Measurements from ENCODE around the gene S100A2.
"Not testable (repeated sequence)": the region's sequence is repeated elsewhere in the genome, so short reads cannot be mapped to it uniquely, and the experiment has no call there.

Gene S100A2

GRCh38 chr1:153578936-153579335 lies 13.3 kb upstream of the S100A2 start:
- no peak for TF ChIP-seq ZFX (IDR thresholded peaks at IDR 0.05; ENCODE audit: borderline replicate concordance)
- TF ChIP-seq CTCF (IDR thresholded peaks at IDR 0.05) = no peak
- no peak overlapping the region for H3K27ac ChIP-seq

GRCh38 chr1:153578490-153578889 lies 12.8 kb upstream of the S100A2 start:
- no peak overlapping the region for H3K27ac ChIP-seq
- no peak for TF ChIP-seq CTCF (IDR thresholded peaks at IDR 0.05)
- TF ChIP-seq ZFX (IDR thresholded peaks at IDR 0.05; ENCODE audit: borderline replicate concordance) = no peak

DNA sequence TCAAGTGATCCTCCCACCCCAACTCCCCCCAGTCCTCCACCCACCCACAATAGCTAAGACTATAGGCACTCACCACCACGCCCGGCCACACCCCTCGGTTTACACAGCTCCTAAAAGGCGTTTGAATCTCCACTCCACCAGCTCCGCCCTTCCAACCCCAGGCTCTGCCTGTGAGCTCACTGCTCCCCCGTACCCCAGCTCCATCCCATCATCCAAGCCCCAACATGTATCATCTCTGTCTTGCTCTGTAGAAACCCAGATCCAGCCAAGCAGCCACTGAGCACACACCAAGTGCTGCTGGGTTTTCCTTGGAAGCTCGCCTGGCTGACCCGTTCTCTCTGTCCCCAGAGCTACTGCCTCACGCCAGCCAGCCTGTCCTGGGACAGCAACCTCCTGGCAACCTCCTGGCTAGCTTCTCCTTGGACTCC lies 12.0 kb upstream of the S100A2 start:
- no peak overlapping the region for H3K27ac ChIP-seq
- no peak for TF ChIP-seq ZFX (IDR thresholded peaks at IDR 0.05; ENCODE audit: borderline replicate concordance)
- TF ChIP-seq CTCF (IDR thresholded peaks at IDR 0.05) = no peak

DNA sequence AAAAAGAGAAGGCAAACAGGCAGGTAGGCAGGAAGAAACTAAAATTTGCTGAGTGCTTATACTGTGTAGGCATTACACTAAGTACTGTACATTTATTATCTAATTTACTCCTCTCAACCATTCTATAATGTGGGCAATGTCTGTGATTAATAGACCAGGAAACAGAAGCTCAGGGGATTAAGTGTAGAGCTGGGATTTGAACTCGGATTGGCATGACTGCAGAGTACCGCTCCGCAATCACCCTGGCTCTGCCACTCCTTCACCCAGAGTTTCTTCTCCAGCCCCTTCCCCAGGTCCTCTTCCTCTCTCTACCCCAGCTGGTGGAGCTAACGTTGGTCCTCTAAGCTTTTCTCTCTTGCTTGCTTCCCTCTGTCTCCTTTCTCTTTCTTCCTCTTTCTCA lies 11.5 kb upstream of the S100A2 start:
- H3K27ac ChIP-seq = no peak overlapping the region
- TF ChIP-seq CTCF (IDR thresholded peaks at IDR 0.05) = no peak
- TF ChIP-seq ZFX (IDR thresholded peaks at IDR 0.05; ENCODE audit: borderline replicate concordance) = no peak

DNA sequence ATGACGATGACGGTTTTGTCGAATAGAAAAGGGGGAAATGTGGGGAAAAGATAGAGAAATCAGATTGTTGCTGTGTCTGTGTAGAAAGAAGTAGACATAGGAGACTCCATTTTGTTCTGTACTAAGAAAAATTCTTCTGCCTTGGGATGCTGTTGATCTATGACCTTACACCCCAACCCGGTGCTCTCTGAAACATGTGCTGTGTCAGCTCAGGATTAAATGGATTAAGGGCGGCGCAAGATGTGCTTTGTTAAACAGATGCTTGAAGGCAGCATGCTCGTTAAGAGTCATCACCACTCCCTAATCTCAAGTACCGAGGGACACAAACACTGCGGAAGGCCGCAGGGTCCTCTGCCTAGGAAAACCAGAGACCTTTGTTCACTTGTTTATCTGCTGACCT lies 9.9 kb upstream of the S100A2 start:
- H3K27ac ChIP-seq = not testable (repeated sequence)

DNA sequence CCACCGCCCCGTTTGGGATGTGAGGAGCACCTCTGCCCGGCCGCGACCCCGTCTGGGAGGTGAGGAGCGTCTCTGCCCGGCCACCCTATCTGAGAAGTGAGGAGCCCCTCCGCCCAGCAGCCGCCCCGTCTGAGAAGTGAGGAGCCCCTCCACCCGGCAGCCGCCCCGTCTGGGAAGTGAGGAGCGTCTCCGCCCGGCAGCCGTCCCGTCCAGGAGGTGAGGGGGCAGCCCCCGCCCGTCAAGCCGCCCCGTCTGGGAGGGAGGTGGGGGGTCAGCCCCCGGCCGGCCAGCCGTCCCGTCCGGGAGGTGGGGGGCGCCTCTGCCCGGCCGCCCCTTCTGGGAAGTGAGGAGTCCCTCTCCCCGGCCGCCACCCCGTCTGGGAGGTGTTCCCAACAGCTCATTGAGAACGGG lies 9.4 kb upstream of the S100A2 start:
- H3K27ac ChIP-seq = not testable (repeated sequence)

GRCh38 chr1:153573351-153573750 lies 7.7 kb upstream of the S100A2 start:
- H3K27ac ChIP-seq = no peak overlapping the region
- TF ChIP-seq ZFX (IDR thresholded peaks at IDR 0.05; ENCODE audit: borderline replicate concordance) (no peak), CTCF (IDR thresholded peaks at IDR 0.05) (no peak)

DNA sequence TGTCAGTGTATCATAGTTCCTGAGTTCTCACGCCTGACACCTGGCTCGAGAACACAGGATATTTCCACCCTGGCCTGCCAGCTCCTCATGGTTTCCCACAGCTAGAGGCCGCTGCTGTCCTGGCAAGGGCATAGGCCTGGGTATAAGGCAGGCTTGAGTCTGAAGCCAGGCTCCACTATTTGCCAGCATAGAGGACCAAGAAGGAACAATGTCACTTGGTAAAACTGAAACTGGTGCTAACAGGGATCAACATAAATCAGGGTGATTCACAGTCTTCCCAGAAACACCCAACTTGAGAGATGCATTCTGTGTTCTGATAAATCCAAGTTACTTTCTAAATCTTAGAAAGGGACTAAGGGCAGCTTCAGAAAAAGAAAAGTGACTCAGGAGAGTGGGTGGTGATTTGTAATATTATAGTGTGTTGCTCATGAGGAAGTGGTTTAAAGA lies 6.9 kb upstream of the S100A2 start:
- TF ChIP-seq ZFX (IDR thresholded peaks at IDR 0.05; ENCODE audit: borderline replicate concordance) = no peak
- TF ChIP-seq CTCF (IDR thresholded peaks at IDR 0.05) = peak; percentile 86
- no peak overlapping the region for H3K27ac ChIP-seq
